HCT116 (cell line): ENCODE results near the gene GRIK3. TPM values are rescaled to one million over a fixed set of nuclear protein-coding genes. Genes with fewer than 3 reads are reported as not detected.

ENCODE experiments used
- ATAC-seq: fragments of 200-7000 bp; cut with Tn5 transposase; 2 replicates; pipeline ENCODE4 v1.9.1; 2020; ENCODE audit warnings: mild to moderate bottlenecking, moderate library complexity
- BruUV-seq: library from RNA; stranded (reverse); fragments of 400-500 nt; replicated peaks from 2 replicates; lab custom pipeline; 2021; lab: Mats Ljungman, UMichigan
- CTCF ChIA-PET: fragments of 300-600 bp; sonication (Branson Sonifier 250); formaldehyde crosslinking; loops from one replicate; lab custom pipeline; 2021; ENCODE audit warnings: antibody characterized with exemption; lab: Charles Lee
- POLR2A ChIA-PET: fragments of 300-600, 350-600 bp; sonication (Branson Sonifier 250); formaldehyde crosslinking; loops from one replicate; lab custom pipeline; 2021; ENCODE audit warnings: antibody characterized with exemption; lab: Charles Lee
- RAD21 ChIA-PET, 2 experiments: fragments of 300-600 bp; sonication (Branson Sonifier 250); formaldehyde crosslinking; loops; one replicate each; lab custom pipeline; 2023; ENCODE audit warnings: low total read pairs in 2 of 2; ENCODE audit not compliant: uncharacterized antibody in 2 of 2, unreplicated experiment in 2 of 2, low non-redundant PET in 1 of 2; lab: Charles Lee
- DNase-seq: peaks from one replicate; pipeline ENCODE4 v3.0.0-alpha.2; 2010; ENCODE audit warnings: low read depth, low spot score
- H2AFZ ChIP-seq: fragments of 200-600 bp; shearing (Covaris generic), sonication (generic); 2 replicates; pipeline ENCODE4 v1.6.1; 2017; ENCODE audit warnings: low read depth, mixed run types, mixed read lengths, antibody characterized with exemption, low read length; ENCODE audit not compliant: poor library complexity, severe bottlenecking
- H3K27ac ChIP-seq: 2 replicates; pipeline ENCODE4 v1.5.1; 2012; ENCODE audit warnings: low read depth, low read length
- H3K27me3 ChIP-seq: fragments of 200-600 bp; sonication (generic); 2 replicates; pipeline ENCODE4 v1.6.1; 2016; ENCODE audit warnings: mixed run types, low read length, mixed read lengths; ENCODE audit not compliant: insufficient read depth
- H3K36me3 ChIP-seq, 2 experiments: fragments of 200-500 bp in 1 of 2; fragments of 200-600 bp in 1 of 2; sonication (Bioruptor generic) in 1 of 2; sonication (generic) in 1 of 2; 2 replicates each; pipeline versions ENCODE4 v1.5.1 to v1.6.1; 2014 to 2016; ENCODE audit warnings: low read length in 2 of 2, inconsistent platforms in 1 of 2, mixed read lengths in 1 of 2, mixed run types in 1 of 2; ENCODE audit not compliant: insufficient read depth in 2 of 2, control insufficient read depth in 1 of 2
- H3K4me1 ChIP-seq, 2 experiments: fragments of 200-600 bp in 1 of 2; sonication (generic) in 1 of 2; 2 replicates each; pipeline versions ENCODE4 v1.5.1 to v1.6.1; 2012 to 2017; ENCODE audit warnings: low read length in 2 of 2, inconsistent platforms in 1 of 2, mild to moderate bottlenecking in 1 of 2, mixed read lengths in 1 of 2, mixed run types in 1 of 2, moderate library complexity in 1 of 2; ENCODE audit not compliant: insufficient read depth in 2 of 2, control insufficient read depth in 1 of 2
- H3K4me2 ChIP-seq: fragments of 200-600 bp; sonication (generic); 2 replicates; pipeline ENCODE4 v1.6.1; 2017; ENCODE audit warnings: mixed run types, low read length, mixed read lengths
- H3K4me3 ChIP-seq, 2 experiments: fragments of 200-600 bp in 1 of 2; sonication (generic) in 1 of 2; replicated peaks in 1 of 2; 2 replicates each; pipeline ENCODE4 v1.5.1; 2011 to 2016; ENCODE audit warnings: low read length in 2 of 2, control low read depth in 1 of 2, low read depth in 1 of 2, mild to moderate bottlenecking in 1 of 2, mixed read lengths in 1 of 2, mixed run types in 1 of 2
- H3K79me2 ChIP-seq: fragments of 200-600 bp; sonication (generic); 2 replicates; pipeline ENCODE4 v1.6.1; 2017; ENCODE audit warnings: mild to moderate bottlenecking, mixed run types, low read length, moderate library complexity, mixed read lengths; ENCODE audit not compliant: insufficient read depth
- H3K9ac ChIP-seq: fragments of 200-600 bp; sonication (generic); 2 replicates; pipeline ENCODE4 v1.6.1; 2016; ENCODE audit warnings: low read length, mixed read lengths
- H3K9me2 ChIP-seq: fragments of 200-600 bp; sonication (generic), shearing (Covaris generic); 2 replicates; pipeline ENCODE4 v1.6.1; 2017; ENCODE audit warnings: mixed run types, mild to moderate bottlenecking, moderate library complexity; ENCODE audit not compliant: insufficient read depth
- H3K9me3 ChIP-seq, 2 experiments: fragments of 200-500 bp in 1 of 2; fragments of 200-600 bp in 1 of 2; sonication (Bioruptor generic) in 1 of 2; sonication (generic) in 1 of 2; 2 replicates each; pipeline ENCODE4 v1.6.1; 2014 to 2017; ENCODE audit warnings: low read length in 2 of 2, mixed read lengths in 2 of 2, inconsistent platforms in 1 of 2, low read depth in 1 of 2, mild to moderate bottlenecking in 1 of 2, mixed run types in 1 of 2, moderate library complexity in 1 of 2; ENCODE audit not compliant: control insufficient read depth in 1 of 2, insufficient read depth in 1 of 2
- H4K20me1 ChIP-seq: fragments of 200-600 bp; sonication (generic), shearing (Covaris generic); 2 replicates; pipeline ENCODE4 v1.6.1; 2017; ENCODE audit warnings: mixed run types, mild to moderate bottlenecking, moderate library complexity; ENCODE audit not compliant: insufficient read depth
- CEBPB ChIP-seq: IDR thresholded peaks from 2 replicates; pipeline ENCODE4 v1.6.1; 2012; ENCODE audit warnings: low read depth
- EGR1 ChIP-seq: IDR thresholded peaks from 2 replicates; pipeline ENCODE4 v1.6.1; 2012; ENCODE audit warnings: low read depth
- EZH2 ChIP-seq: fragments of 200-600 bp; sonication (generic); IDR thresholded peaks from 2 replicates; pipeline ENCODE4 v1.6.1; 2017; ENCODE audit warnings: antibody characterized with exemption, mixed run types
- POLR2A ChIP-seq: IDR thresholded peaks from 2 replicates; pipeline ENCODE4 v1.7.0; 2011; ENCODE audit warnings: borderline replicate concordance; ENCODE audit not compliant: insufficient read depth, insufficient read length; ENCODE audit errors: extremely low read depth
- RAD21 ChIP-seq: IDR thresholded peaks from 2 replicates; pipeline ENCODE4 v1.6.1; 2012; ENCODE audit warnings: low read depth, mild to moderate bottlenecking
- SIN3A ChIP-seq: IDR thresholded peaks from 2 replicates; pipeline ENCODE4 v1.6.1; 2012; ENCODE audit warnings: low read depth
- TCF7L2 ChIP-seq: IDR thresholded peaks from 2 replicates; pipeline ENCODE4 v1.7.0; 2011; ENCODE audit warnings: borderline replicate concordance, inconsistent platforms; ENCODE audit not compliant: insufficient read depth, insufficient read length; ENCODE audit errors: extremely low read depth
- YY1 ChIP-seq: IDR thresholded peaks from 2 replicates; pipeline ENCODE4 v1.6.1; 2011; ENCODE audit warnings: low read length, low read depth, moderate library complexity, mild to moderate bottlenecking; ENCODE audit not compliant: insufficient replicate concordance; ENCODE audit errors: extremely low read depth
- intact Hi-C: fragments of 100-400 bp; cut with micrococcal nuclease; formaldehyde crosslinking; loops from 2 replicates; pipeline ENCODE4 v1.10.0; 2022
- total RNA-seq: library from RNA; stranded (reverse); gene quantifications from one replicate; pipeline ENCODE4 v1.2.1, GENCODE V29; 2021; ENCODE audit not compliant: unreplicated experiment
- TF ChIP-seq, protein P1 (sequence below): IDR thresholded peaks from 2 replicates; pipeline ENCODE4 v1.6.1; 2012
- TF ChIP-seq, protein P2 (sequence below): IDR thresholded peaks from 2 replicates; pipeline ENCODE4 v1.6.1; 2012
- TF ChIP-seq, protein P3 (sequence below): IDR thresholded peaks from 2 replicates; pipeline ENCODE4 v1.6.1; 2012; ENCODE audit warnings: low read depth

Gene GRIK3
- total RNA-seq, 1 experiment from 2014 or later = not detected

DNA sequence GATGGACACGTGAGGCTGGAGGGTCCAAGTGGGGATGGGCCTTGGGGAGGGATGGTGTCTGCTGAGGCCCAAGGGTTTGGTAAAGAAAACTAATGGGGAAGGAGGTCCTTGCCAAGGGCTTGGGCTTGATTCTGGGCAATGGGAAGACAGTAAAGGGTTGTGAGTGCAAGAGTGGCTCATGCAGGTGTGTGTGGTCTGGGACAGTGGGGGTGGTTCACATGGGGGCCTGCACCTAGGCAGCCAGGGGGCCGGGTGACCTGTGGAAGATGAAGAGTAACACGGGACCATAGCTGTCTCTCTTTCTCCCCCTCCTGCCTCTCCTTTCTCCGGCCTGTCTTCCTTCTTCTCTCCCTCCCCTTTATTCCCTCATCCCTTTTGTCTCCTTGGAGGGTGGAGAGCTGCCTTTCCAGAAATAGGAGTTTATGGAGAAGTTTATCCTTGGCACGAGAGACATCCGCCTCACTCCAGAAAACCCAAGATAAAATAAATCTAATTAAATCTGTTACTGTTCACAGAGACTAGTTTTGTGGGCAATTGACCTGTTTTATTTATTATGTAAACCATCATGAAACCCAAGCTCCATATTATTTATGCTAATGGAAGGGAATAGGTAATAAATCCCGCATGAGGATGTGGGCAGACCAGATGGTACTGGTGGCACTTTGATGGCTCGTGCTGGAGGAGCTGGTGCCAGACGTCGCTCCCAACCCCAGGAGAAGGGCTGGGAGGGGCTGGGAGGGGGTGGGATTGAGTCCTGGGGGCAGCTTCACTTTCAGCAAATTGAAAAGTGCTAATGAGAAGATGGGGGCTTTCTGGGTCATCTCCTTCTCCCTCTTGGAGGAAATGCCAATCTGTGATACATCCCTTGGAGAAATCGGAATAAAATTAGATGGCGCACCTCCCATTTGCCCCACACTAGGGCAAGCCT is 278.7 kb downstream of the GRIK3 start:
- Histone ChIP-seq H3K9me3 (no peaks in the 10 kb centered on the region), H3K79me2 (no peaks in the 10 kb centered on the region), H3K9ac (no peak overlapping the region), H3K36me3 (no peaks in the 10 kb centered on the region), H3K4me1 (peaks cover 2 to 11% of the 10 kb centered on the region in 2 experiments; a peak in 2 of 4 replicates), H4K20me1 (no peaks in the 10 kb centered on the region), H3K9me2 (no peaks in the 10 kb centered on the region), H3K27ac (no peak overlapping the region), H3K4me3 (no peak overlapping the region), H2AFZ (no peak overlapping the region), H3K27me3 (0 out of 2 replicates have a peak, but pooled peaks cover 4% of the 10 kb centered on the region), H3K4me2 (no peak overlapping the region)
- no peak for ATAC-seq
- BruUV-seq = no TSS peak
- CTCF ChIA-PET = no interaction called here
- TF ChIP-seq EGR1 (no peak), YY1 (no peak), CEBPB (no peak), POLR2A (no peak), EZH2 (no peak), SIN3A (no peak), TCF7L2 (no peak)
- TF ChIP-seq, protein P1, sequence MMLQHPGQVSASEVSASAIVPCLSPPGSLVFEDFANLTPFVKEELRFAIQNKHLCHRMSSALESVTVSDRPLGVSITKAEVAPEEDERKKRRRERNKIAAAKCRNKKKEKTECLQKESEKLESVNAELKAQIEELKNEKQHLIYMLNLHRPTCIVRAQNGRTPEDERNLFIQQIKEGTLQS = no peak
- POLR2A ChIA-PET = no interaction called here
- DNase-seq = no peak
- RAD21 ChIA-PET = interaction anchor here in 1 of 2 experiments (0.7 kb wide), 1 partner anchor 21 kb away, joined by 3 read pairs; no protein-coding TSS in a partner anchor
- intact Hi-C loops = no loop called here

DNA sequence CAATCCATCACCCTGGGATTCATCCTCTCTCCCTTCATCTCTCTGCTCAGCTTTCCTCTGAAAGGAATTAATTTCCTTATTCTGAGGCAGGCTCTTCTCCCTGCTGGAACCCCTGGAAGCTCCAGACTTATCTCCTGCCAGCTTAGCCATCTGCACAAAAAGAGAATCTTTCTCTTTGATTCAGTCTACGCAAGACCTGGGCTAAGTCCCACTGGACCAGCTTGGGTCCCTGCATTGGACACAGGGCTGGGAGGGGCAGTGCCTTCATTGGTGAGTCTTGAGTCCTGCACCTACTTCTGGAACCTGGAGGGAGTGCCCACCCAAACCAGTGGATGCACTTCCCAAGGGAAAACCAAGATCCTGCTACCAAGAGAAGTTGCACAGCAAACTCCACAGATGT is 279.9 kb downstream of the GRIK3 start:
- Histone ChIP-seq H3K9ac (no peak overlapping the region), H3K27me3 (0 out of 2 replicates have a peak, but pooled peaks cover 4% of the 10 kb centered on the region), H2AFZ (no peak overlapping the region), H3K4me1 (peaks cover 2 to 11% of the 10 kb centered on the region in 2 experiments; a peak in 2 of 4 replicates), H3K36me3 (no peaks in the 10 kb centered on the region), H3K79me2 (no peaks in the 10 kb centered on the region), H3K9me3 (no peaks in the 10 kb centered on the region), H3K4me2 (no peak overlapping the region), H4K20me1 (no peaks in the 10 kb centered on the region), H3K27ac (no peak overlapping the region), H3K9me2 (no peaks in the 10 kb centered on the region), H3K4me3 (no peak overlapping the region)
- ChIA-PET RAD21 (no interaction called here), POLR2A (no interaction called here), CTCF (no interaction called here)
- no peak for TF ChIP-seq RAD21
- TF ChIP-seq, protein P2, sequence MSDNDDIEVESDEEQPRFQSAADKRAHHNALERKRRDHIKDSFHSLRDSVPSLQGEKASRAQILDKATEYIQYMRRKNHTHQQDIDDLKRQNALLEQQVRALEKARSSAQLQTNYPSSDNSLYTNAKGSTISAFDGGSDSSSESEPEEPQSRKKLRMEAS = no peak
- TF ChIP-seq, protein P3, sequence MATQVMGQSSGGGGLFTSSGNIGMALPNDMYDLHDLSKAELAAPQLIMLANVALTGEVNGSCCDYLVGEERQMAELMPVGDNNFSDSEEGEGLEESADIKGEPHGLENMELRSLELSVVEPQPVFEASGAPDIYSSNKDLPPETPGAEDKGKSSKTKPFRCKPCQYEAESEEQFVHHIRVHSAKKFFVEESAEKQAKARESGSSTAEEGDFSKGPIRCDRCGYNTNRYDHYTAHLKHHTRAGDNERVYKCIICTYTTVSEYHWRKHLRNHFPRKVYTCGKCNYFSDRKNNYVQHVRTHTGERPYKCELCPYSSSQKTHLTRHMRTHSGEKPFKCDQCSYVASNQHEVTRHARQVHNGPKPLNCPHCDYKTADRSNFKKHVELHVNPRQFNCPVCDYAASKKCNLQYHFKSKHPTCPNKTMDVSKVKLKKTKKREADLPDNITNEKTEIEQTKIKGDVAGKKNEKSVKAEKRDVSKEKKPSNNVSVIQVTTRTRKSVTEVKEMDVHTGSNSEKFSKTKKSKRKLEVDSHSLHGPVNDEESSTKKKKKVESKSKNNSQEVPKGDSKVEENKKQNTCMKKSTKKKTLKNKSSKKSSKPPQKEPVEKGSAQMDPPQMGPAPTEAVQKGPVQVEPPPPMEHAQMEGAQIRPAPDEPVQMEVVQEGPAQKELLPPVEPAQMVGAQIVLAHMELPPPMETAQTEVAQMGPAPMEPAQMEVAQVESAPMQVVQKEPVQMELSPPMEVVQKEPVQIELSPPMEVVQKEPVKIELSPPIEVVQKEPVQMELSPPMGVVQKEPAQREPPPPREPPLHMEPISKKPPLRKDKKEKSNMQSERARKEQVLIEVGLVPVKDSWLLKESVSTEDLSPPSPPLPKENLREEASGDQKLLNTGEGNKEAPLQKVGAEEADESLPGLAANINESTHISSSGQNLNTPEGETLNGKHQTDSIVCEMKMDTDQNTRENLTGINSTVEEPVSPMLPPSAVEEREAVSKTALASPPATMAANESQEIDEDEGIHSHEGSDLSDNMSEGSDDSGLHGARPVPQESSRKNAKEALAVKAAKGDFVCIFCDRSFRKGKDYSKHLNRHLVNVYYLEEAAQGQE = no peak
- no peak for TF ChIP-seq TCF7L2
- TF ChIP-seq EGR1 = no peak
- TF ChIP-seq SIN3A = no peak
- DNase-seq (no peak), ATAC-seq (no peak)
- BruUV-seq = no TSS peak
- intact Hi-C loops = no loop called here
